K562 (cell line): ENCODE measurements around the gene CCT7. TPM values are rescaled to one million over a fixed set of nuclear protein-coding genes. Genes with fewer than 3 reads are reported as not detected.

Experiments used
- ATAC-seq: fragments of 200-7000 bp; cut with Tn5 transposase; 3 replicates; pipeline ENCODE4 v1.9.1; 2020; ENCODE audit warnings: moderate library complexity
- BruUV-seq: library from RNA; stranded (reverse); fragments of 400-500 nt; replicated peaks from 2 replicates; lab custom pipeline; 2021; lab: Mats Ljungman, UMichigan
- CTCF ChIA-PET: fragments of 300-600 bp; formaldehyde crosslinking; extraction: SDS; loops from one replicate; lab custom pipeline; 2021; ENCODE audit warnings: low intra/inter-chr PET ratio; lab: Yijun Ruan, JAX
- POLR2A ChIA-PET: fragments of 300-600, 350-650 bp; sonication (Branson Sonifier 250); formaldehyde crosslinking; extraction: SDS; loops from one replicate; lab custom pipeline; 2021; ENCODE audit warnings: antibody characterized with exemption, inconsistent platforms; lab: Yijun Ruan, JAX
- DNase-seq, 4 experiments: peaks; one replicate each; pipeline versions ENCODE4 v3.0.0 to v3.0.0-alpha.2; 2011 to 2018; ENCODE audit warnings: low spot score in 3 of 4, mixed read lengths in 3 of 4; ENCODE audit errors: extremely low read depth in 1 of 4
- FAIRE-seq: peaks from 2 replicates; lab custom pipeline; 2011; peaks lifted over from hg19 to GRCh38; lab: Jason Lieb, UNC
- H2AFZ ChIP-seq: 2 replicates; pipeline ENCODE4 v1.6.0; 2011; ENCODE audit warnings: low read depth, low read length, control low read depth, inconsistent platforms
- H3K27ac ChIP-seq: fragments of 200-600 bp; 3 replicates; pipeline ENCODE4 v1.8.0; 2011; ENCODE audit warnings: low read depth, mild to moderate bottlenecking, control low read depth, inconsistent platforms, low read length, moderate library complexity, mixed read lengths; ENCODE audit errors: extremely low read depth
- H3K27me3 ChIP-seq, 2 experiments: fragments of 300-600 bp in 1 of 2; 2 replicates in 1 of 2; 3 replicates in 1 of 2; pipeline versions ENCODE4 v1.6.0 to v1.8.0; 2011; ENCODE audit warnings: inconsistent platforms in 2 of 2, low read length in 2 of 2, mild to moderate bottlenecking in 1 of 2, mixed read lengths in 1 of 2, moderate library complexity in 1 of 2; ENCODE audit not compliant: control insufficient read depth in 2 of 2, insufficient read depth in 2 of 2
- H3K36me3 ChIP-seq: fragments of 300-600 bp; 3 replicates; pipeline ENCODE4 v1.8.0; 2011; ENCODE audit warnings: mild to moderate bottlenecking, low read length, inconsistent platforms; ENCODE audit not compliant: control insufficient read depth, insufficient read depth
- H3K4me1 ChIP-seq, 2 experiments: fragments of 200-600 bp in 1 of 2; replicated peaks in 1 of 2; 2 replicates in 1 of 2; 3 replicates in 1 of 2; pipeline versions ENCODE4 v1.5.1 to v1.8.0; 2011; ENCODE audit warnings: inconsistent platforms in 2 of 2, low read length in 2 of 2, mild to moderate bottlenecking in 1 of 2, mixed read lengths in 1 of 2, moderate library complexity in 1 of 2; ENCODE audit not compliant: control insufficient read depth in 2 of 2, insufficient read depth in 2 of 2
- H3K4me2 ChIP-seq: 2 replicates; pipeline ENCODE4 v1.6.1; 2011; ENCODE audit warnings: low read length, control low read depth, inconsistent platforms, mixed read lengths; ENCODE audit not compliant: insufficient read depth
- H3K4me3 ChIP-seq: fragments of 200-600 bp; sonication (generic), shearing (Covaris generic); 2 replicates; pipeline ENCODE4 v1.5.1; 2016; ENCODE audit warnings: control low read depth, inconsistent platforms
- H3K79me2 ChIP-seq: fragments of 200-600 bp; 3 replicates; pipeline ENCODE4 v1.8.0; 2011; ENCODE audit warnings: low read length, inconsistent platforms; ENCODE audit not compliant: control insufficient read depth, insufficient read depth
- H3K9ac ChIP-seq, 2 experiments: 2 replicates each; pipeline versions ENCODE4 v1.6.0 to v1.6.1; 2011; ENCODE audit warnings: low read depth in 2 of 2, low read length in 2 of 2, control low read depth in 1 of 2, inconsistent platforms in 1 of 2, mild to moderate bottlenecking in 1 of 2, mixed read lengths in 1 of 2; ENCODE audit not compliant: insufficient read depth in 1 of 2
- H3K9me1 ChIP-seq: one replicate; pipeline ENCODE4 v1.6.0; 2011; ENCODE audit warnings: inconsistent platforms, mild to moderate bottlenecking, low read length, moderate library complexity; ENCODE audit not compliant: control insufficient read depth, insufficient read depth
- H3K9me3 ChIP-seq: replicated peaks from 2 replicates; pipeline ENCODE4 v1.5.1; 2011; ENCODE audit warnings: low read depth, low read length, inconsistent platforms; ENCODE audit not compliant: control insufficient read depth, insufficient read depth
- H4K20me1 ChIP-seq: replicated peaks from 2 replicates; pipeline ENCODE4 v1.6.1; 2011; ENCODE audit warnings: low read length, inconsistent platforms, mixed read lengths; ENCODE audit not compliant: control insufficient read depth, insufficient read depth
- CCAR2 ChIP-seq: fragments of 200-400 bp; formaldehyde crosslinking; IDR thresholded peaks from 2 replicates; pipeline ENCODE4 v1.6.1; 2017; ENCODE audit warnings: mild to moderate bottlenecking, low read depth, low read length
- HDGF ChIP-seq: fragments of 450-650 bp; IDR thresholded peaks from 2 replicates; pipeline ENCODE4 v1.6.1; 2016
- NR2C1 ChIP-seq, 2 experiments: fragments of 450-650 bp; IDR thresholded peaks; 2 replicates each; pipeline ENCODE4 v1.6.1; 2017; ENCODE audit warnings: mild to moderate bottlenecking in 2 of 2, antibody characterized with exemption in 1 of 2, inconsistent platforms in 1 of 2, missing compliant biosample characterization in 1 of 2, missing genetic modification characterization in 1 of 2
- POLR3G ChIP-seq: IDR thresholded peaks from 2 replicates; pipeline ENCODE4 v1.6.1; 2011; ENCODE audit not compliant: insufficient read length, insufficient replicate concordance; ENCODE audit errors: extremely low read depth
- SMARCA5 ChIP-seq: fragments of 450-650 bp; IDR thresholded peaks from 2 replicates; pipeline ENCODE4 v1.6.1; 2016
- ZBTB1 ChIP-seq: sonication (generic); formaldehyde crosslinking; IDR thresholded peaks from 2 replicates; pipeline ENCODE4 v1.8.1; 2023; ENCODE audit warnings: missing genetic modification reagents, low read depth, mild to moderate bottlenecking, borderline replicate concordance
- ZNF197 ChIP-seq: fragments of 200-800 bp; sonication (Bioruptor generic); IDR thresholded peaks from 2 replicates; pipeline ENCODE4 v1.6.1; 2016; ENCODE audit warnings: low read depth, missing genetic modification characterization, missing compliant biosample characterization
- WGBS: fragments of 100-300 bp; shearing (Covaris generic); methylation state at CpG from one replicate; pipeline ENCODE4 v1.1.6; 2016; ENCODE audit warnings: low coverage, mixed read lengths; ENCODE audit not compliant: insufficient coverage; ENCODE audit errors: missing lambda C conversion rate; 5-methylcytosine and 5-hydroxymethylcytosine counted together
- in situ Hi-C: fragments of 300-500 bp; cut with MboI; formaldehyde crosslinking; loops from 4 replicates; pipeline ENCODE4 v1.15.0; 2018; ENCODE audit warnings: inconsistent platforms, mixed read lengths
- intact Hi-C: fragments of 100-400 bp; cut with micrococcal nuclease; formaldehyde crosslinking; loops from 2 replicates; pipeline ENCODE4 v1.14.2; 2022
- polyA plus RNA-seq, 8 experiments: library from polyadenylated mRNA; depleted of rRNA in 4 of 8; stranded (reverse) in 5 of 8; unstranded in 3 of 8; fragments of >200 nt; fragmentation: Nextera tagmentation in 2 of 8; fragmentation: Illumina TruSeq in 1 of 8; extraction: Ambion mirVana in 2 of 8; extraction: Trizol in 1 of 8; gene quantifications; 2 replicates each; pipeline versions ENCODE4 v1.2.1 to v1.2.3, GENCODE V29; 2011 to 2014; ENCODE audit warnings: inconsistent platforms in 1 of 8, missing spikeins in 1 of 8
- total RNA-seq, 7 experiments: library from RNA; depleted of rRNA in 6 of 7; stranded (reverse); fragments of >200 nt in 6 of 7; fragmentation: Illumina TruSeq in 2 of 7; extraction: Trizol in 2 of 7; gene quantifications; 2 replicates each; pipeline versions ENCODE4 v1.2.1 to v1.2.3, GENCODE V29; 2011 to 2021; ENCODE audit warnings: low replicate concordance in 1 of 7
- TF ChIP-seq, protein P1 (sequence below): sonication (generic); formaldehyde crosslinking; IDR thresholded peaks from 2 replicates; pipeline ENCODE4 v1.8.0; 2022; ENCODE audit warnings: mild to moderate bottlenecking, missing genetic modification reagents
- TF ChIP-seq, protein P2 (sequence below): fragments of 450-650 bp; IDR thresholded peaks from 2 replicates; pipeline ENCODE4 v1.6.1; 2016; ENCODE audit warnings: mild to moderate bottlenecking, moderate library complexity
- TF ChIP-seq, protein P3 (sequence below): fragments of 450-650 bp; formaldehyde crosslinking; IDR thresholded peaks from 2 replicates; pipeline ENCODE4 v1.4.0; 2022; ENCODE audit warnings: missing genetic modification characterization

Gene CCT7
- total and polyA plus RNA-seq, 9 of the 15 experiments (the other 6 are each of a cell fraction or from before 2014, with no cell fraction given): 326 to 856 (median 638) TPM

DNA sequence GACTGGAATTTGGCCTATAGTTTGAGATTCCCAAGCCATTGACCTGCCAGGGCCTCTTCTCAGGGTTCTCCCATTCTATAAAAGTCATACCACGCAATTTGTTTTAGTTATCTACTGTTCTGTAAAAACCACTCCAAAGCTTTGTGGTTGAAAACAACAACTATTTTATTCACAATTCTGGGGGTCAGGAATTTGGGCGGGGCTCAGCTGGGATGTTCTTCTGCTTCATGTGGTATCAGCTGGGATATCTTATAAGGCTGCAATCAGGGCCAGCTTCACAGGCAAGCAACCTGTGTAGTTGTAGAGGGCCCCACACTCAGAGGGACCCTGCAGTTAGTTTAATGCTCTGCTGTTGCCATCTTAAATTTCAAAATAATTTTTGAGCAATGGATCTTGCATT, 48.1 kb upstream of the CCT7 start:
- Histone ChIP-seq H3K36me3 (no peaks in the 10 kb centered on the region), H3K9me1 (no peaks in the 10 kb centered on the region), H3K9ac (no peak overlapping the region), H3K4me1 (no peaks in the 10 kb centered on the region), H2AFZ (no peak overlapping the region), H3K4me2 (no peak overlapping the region), H3K27me3 (peaks cover 27 to 32% of the 10 kb centered on the region in 2 experiments), H3K4me3 (no peak overlapping the region), H3K79me2 (no peaks in the 10 kb centered on the region), H4K20me1 (no peaks in the 10 kb centered on the region), H3K27ac (no peak overlapping the region), H3K9me3 (no peaks in the 10 kb centered on the region)
- FAIRE-seq (no peak), ATAC-seq (no peak), DNase-seq (no peak)
- ChIA-PET CTCF (no interaction called here), POLR2A (interaction anchor here (0.7 to 1.2 kb wide), 2 partner anchors 9 to 362 kb away, joined by 3 read pairs; no protein-coding TSS in a partner anchor)
- no TSS peak for BruUV-seq
- in situ Hi-C loops: no loop called here
- 5% methylated on average over 2 of the region's 2 CpGs for WGBS
- intact Hi-C loops: no loop called here
- TF ChIP-seq NR2C1 (IDR thresholded peaks at IDR 0.05) (no peak), NR2C1 (tag; IDR thresholded peaks at IDR 0.05) (no peak), CCAR2 (no peak), SMARCA5 (no peak), ZBTB1 (no peak), HDGF (no peak), ZNF197 (no peak), POLR3G (no peak)
- TF ChIP-seq, protein P1, sequence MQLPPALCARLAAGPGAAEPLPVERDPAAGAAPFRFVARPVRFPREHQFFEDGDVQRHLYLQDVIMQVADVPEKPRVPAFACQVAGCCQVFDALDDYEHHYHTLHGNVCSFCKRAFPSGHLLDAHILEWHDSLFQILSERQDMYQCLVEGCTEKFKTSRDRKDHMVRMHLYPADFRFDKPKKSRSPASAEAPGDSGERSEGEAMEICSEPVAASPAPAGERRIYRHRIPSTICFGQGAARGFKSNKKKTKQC (CRISPR knock-in tag): no peak
- TF ChIP-seq, protein P2, sequence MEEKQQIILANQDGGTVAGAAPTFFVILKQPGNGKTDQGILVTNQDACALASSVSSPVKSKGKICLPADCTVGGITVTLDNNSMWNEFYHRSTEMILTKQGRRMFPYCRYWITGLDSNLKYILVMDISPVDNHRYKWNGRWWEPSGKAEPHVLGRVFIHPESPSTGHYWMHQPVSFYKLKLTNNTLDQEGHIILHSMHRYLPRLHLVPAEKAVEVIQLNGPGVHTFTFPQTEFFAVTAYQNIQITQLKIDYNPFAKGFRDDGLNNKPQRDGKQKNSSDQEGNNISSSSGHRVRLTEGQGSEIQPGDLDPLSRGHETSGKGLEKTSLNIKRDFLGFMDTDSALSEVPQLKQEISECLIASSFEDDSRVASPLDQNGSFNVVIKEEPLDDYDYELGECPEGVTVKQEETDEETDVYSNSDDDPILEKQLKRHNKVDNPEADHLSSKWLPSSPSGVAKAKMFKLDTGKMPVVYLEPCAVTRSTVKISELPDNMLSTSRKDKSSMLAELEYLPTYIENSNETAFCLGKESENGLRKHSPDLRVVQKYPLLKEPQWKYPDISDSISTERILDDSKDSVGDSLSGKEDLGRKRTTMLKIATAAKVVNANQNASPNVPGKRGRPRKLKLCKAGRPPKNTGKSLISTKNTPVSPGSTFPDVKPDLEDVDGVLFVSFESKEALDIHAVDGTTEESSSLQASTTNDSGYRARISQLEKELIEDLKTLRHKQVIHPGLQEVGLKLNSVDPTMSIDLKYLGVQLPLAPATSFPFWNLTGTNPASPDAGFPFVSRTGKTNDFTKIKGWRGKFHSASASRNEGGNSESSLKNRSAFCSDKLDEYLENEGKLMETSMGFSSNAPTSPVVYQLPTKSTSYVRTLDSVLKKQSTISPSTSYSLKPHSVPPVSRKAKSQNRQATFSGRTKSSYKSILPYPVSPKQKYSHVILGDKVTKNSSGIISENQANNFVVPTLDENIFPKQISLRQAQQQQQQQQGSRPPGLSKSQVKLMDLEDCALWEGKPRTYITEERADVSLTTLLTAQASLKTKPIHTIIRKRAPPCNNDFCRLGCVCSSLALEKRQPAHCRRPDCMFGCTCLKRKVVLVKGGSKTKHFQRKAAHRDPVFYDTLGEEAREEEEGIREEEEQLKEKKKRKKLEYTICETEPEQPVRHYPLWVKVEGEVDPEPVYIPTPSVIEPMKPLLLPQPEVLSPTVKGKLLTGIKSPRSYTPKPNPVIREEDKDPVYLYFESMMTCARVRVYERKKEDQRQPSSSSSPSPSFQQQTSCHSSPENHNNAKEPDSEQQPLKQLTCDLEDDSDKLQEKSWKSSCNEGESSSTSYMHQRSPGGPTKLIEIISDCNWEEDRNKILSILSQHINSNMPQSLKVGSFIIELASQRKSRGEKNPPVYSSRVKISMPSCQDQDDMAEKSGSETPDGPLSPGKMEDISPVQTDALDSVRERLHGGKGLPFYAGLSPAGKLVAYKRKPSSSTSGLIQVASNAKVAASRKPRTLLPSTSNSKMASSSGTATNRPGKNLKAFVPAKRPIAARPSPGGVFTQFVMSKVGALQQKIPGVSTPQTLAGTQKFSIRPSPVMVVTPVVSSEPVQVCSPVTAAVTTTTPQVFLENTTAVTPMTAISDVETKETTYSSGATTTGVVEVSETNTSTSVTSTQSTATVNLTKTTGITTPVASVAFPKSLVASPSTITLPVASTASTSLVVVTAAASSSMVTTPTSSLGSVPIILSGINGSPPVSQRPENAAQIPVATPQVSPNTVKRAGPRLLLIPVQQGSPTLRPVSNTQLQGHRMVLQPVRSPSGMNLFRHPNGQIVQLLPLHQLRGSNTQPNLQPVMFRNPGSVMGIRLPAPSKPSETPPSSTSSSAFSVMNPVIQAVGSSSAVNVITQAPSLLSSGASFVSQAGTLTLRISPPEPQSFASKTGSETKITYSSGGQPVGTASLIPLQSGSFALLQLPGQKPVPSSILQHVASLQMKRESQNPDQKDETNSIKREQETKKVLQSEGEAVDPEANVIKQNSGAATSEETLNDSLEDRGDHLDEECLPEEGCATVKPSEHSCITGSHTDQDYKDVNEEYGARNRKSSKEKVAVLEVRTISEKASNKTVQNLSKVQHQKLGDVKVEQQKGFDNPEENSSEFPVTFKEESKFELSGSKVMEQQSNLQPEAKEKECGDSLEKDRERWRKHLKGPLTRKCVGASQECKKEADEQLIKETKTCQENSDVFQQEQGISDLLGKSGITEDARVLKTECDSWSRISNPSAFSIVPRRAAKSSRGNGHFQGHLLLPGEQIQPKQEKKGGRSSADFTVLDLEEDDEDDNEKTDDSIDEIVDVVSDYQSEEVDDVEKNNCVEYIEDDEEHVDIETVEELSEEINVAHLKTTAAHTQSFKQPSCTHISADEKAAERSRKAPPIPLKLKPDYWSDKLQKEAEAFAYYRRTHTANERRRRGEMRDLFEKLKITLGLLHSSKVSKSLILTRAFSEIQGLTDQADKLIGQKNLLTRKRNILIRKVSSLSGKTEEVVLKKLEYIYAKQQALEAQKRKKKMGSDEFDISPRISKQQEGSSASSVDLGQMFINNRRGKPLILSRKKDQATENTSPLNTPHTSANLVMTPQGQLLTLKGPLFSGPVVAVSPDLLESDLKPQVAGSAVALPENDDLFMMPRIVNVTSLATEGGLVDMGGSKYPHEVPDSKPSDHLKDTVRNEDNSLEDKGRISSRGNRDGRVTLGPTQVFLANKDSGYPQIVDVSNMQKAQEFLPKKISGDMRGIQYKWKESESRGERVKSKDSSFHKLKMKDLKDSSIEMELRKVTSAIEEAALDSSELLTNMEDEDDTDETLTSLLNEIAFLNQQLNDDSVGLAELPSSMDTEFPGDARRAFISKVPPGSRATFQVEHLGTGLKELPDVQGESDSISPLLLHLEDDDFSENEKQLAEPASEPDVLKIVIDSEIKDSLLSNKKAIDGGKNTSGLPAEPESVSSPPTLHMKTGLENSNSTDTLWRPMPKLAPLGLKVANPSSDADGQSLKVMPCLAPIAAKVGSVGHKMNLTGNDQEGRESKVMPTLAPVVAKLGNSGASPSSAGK: no peak
- TF ChIP-seq, protein P3, sequence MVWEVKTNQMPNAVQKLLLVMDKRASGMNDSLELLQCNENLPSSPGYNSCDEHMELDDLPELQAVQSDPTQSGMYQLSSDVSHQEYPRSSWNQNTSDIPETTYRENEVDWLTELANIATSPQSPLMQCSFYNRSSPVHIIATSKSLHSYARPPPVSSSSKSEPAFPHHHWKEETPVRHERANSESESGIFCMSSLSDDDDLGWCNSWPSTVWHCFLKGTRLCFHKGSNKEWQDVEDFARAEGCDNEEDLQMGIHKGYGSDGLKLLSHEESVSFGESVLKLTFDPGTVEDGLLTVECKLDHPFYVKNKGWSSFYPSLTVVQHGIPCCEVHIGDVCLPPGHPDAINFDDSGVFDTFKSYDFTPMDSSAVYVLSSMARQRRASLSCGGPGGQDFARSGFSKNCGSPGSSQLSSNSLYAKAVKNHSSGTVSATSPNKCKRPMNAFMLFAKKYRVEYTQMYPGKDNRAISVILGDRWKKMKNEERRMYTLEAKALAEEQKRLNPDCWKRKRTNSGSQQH (CRISPR knock-in tag): no peak
